Left renal pelvis (tissue), 4 donors: ENCODE results near the gene DNAH9. TPM values are rescaled to one million over a fixed set of nuclear protein-coding genes. Genes with fewer than 3 reads are reported as not detected.

ENCODE experiments used
- DNase-seq, 4 donors: peaks; one replicate each; pipeline ENCODE4 v3.0.0-alpha.2; 2013; ENCODE audit warnings: low read depth in 4 of 4, low spot score in 3 of 4
- polyA plus RNA-seq, 4 donors: library from polyadenylated mRNA; unstranded; fragments of 120-200 nt; gene quantifications; one replicate each; pipeline ENCODE4 v1.2.1, GENCODE V29; 2013; ENCODE audit not compliant: insufficient read length in 4 of 4

Gene DNAH9
- polyA plus RNA-seq, 4 donors = 2.1 to 11.6 (median 4.9) TPM

- peak in 3 of 4 donors; percentile 49 to 66 (median 56) for DNase-seq
These were observed 10.1 kb downstream of the DNAH9 start for GRCh38 chr17:11608396-11608795.

GRCh38 chr17:11610999-11611566 lies 12.8 kb downstream of the DNAH9 start:
- no peak for DNase-seq

GRCh38 chr17:11612956-11613355 lies 14.7 kb downstream of the DNAH9 start:
- no peak for DNase-seq

- no peak for DNase-seq
These were observed 20.7 kb downstream of the DNAH9 start for GRCh38 chr17:11618861-11619566.

GRCh38 chr17:11622492-11622891 lies 24.2 kb downstream of the DNAH9 start:
- DNase-seq = no peak

GRCh38 chr17:11624976-11625375 lies 26.7 kb downstream of the DNAH9 start:
- no peak for DNase-seq

GRCh38 chr17:11625878-11626277 lies 27.6 kb downstream of the DNAH9 start:
- no peak for DNase-seq

GRCh38 chr17:11627301-11627940 lies 29.2 kb downstream of the DNAH9 start:
- DNase-seq = no peak

- DNase-seq = no peak
These were observed 30.1 kb downstream of the DNAH9 start for GRCh38 chr17:11628374-11628773.

- no peak for DNase-seq
These were observed 30.6 kb downstream of the DNAH9 start for GRCh38 chr17:11628831-11629230.

- no peak for DNase-seq
These were observed 38.5 kb downstream of the DNAH9 start for GRCh38 chr17:11636771-11637170.

GRCh38 chr17:11637796-11638195 lies 39.5 kb downstream of the DNAH9 start:
- no peak for DNase-seq

- no peak for DNase-seq
These were observed 40.5 kb downstream of the DNAH9 start for GRCh38 chr17:11638700-11639265.

- DNase-seq = no peak
These were observed 41.6 kb downstream of the DNAH9 start for GRCh38 chr17:11639736-11640462.

GRCh38 chr17:11640463-11640814 lies 42.2 kb downstream of the DNAH9 start:
- DNase-seq = no peak

GRCh38 chr17:11641521-11642275 lies 43.4 kb downstream of the DNAH9 start:
- no peak for DNase-seq

- DNase-seq = no peak
These were observed 44.4 kb downstream of the DNAH9 start for GRCh38 chr17:11642655-11643054.

GRCh38 chr17:11643851-11644250 lies 45.6 kb downstream of the DNAH9 start:
- DNase-seq = no peak

- DNase-seq = peak; percentile 51 to 77 (median 64)
These were observed 46.3 kb downstream of the DNAH9 start for GRCh38 chr17:11644265-11645212.
